PFSK-1 (cell line): ENCODE data around the gene DSTN.

Source experiments
- FOXP2 ChIP-seq: optimal IDR thresholded peaks from 2 replicates; pipeline ENCODE3; 2011; ENCODE audit warnings: borderline replicate concordance, control low read depth, inconsistent platforms; ENCODE audit not compliant: insufficient read depth; ENCODE audit errors: extremely low read length, extremely low read depth
- POLR2AphosphoS5 ChIP-seq: IDR thresholded peaks from 2 replicates; pipeline ENCODE4 v1.6.1; 2012; ENCODE audit warnings: low read depth, mild to moderate bottlenecking, control low read depth, low read length, moderate library complexity
- SIN3A ChIP-seq: IDR thresholded peaks from 2 replicates; pipeline ENCODE4 v1.6.1; 2012; ENCODE audit warnings: mild to moderate bottlenecking, low read length, moderate library complexity, borderline replicate concordance; ENCODE audit not compliant: insufficient read depth
- TAF1 ChIP-seq: IDR thresholded peaks from 2 replicates; pipeline ENCODE4 v1.6.1; 2012; ENCODE audit warnings: low read length, control low read depth, borderline replicate concordance; ENCODE audit not compliant: insufficient read depth
- TF ChIP-seq, protein P1 (sequence below), 2 experiments: IDR thresholded peaks; 2 replicates each; pipeline versions ENCODE4 v1.6.1 to v1.8.0; 2011 to 2012; ENCODE audit warnings: low read depth in 2 of 2, low read length in 2 of 2, control low read depth in 1 of 2, inconsistent platforms in 1 of 2, mild to moderate bottlenecking in 1 of 2, moderate library complexity in 1 of 2; ENCODE audit not compliant: insufficient read depth in 1 of 2

Gene DSTN

GRCh38 chr20:17549131-17549530 is 20.7 kb upstream of the DSTN start:
- TF ChIP-seq POLR2AphosphoS5 (no peak), TAF1 (no peak), SIN3A (no peak), FOXP2 (no peak)
- TF ChIP-seq, protein P1, sequence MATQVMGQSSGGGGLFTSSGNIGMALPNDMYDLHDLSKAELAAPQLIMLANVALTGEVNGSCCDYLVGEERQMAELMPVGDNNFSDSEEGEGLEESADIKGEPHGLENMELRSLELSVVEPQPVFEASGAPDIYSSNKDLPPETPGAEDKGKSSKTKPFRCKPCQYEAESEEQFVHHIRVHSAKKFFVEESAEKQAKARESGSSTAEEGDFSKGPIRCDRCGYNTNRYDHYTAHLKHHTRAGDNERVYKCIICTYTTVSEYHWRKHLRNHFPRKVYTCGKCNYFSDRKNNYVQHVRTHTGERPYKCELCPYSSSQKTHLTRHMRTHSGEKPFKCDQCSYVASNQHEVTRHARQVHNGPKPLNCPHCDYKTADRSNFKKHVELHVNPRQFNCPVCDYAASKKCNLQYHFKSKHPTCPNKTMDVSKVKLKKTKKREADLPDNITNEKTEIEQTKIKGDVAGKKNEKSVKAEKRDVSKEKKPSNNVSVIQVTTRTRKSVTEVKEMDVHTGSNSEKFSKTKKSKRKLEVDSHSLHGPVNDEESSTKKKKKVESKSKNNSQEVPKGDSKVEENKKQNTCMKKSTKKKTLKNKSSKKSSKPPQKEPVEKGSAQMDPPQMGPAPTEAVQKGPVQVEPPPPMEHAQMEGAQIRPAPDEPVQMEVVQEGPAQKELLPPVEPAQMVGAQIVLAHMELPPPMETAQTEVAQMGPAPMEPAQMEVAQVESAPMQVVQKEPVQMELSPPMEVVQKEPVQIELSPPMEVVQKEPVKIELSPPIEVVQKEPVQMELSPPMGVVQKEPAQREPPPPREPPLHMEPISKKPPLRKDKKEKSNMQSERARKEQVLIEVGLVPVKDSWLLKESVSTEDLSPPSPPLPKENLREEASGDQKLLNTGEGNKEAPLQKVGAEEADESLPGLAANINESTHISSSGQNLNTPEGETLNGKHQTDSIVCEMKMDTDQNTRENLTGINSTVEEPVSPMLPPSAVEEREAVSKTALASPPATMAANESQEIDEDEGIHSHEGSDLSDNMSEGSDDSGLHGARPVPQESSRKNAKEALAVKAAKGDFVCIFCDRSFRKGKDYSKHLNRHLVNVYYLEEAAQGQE (IDR thresholded peaks at IDR 0.05; ENCODE audit: insufficient read depth in 1 of 2, low read depth in 2 of 2, low read length in 2 of 2), result no peak

GRCh38 chr20:17555106-17555505 is 14.8 kb upstream of the DSTN start:
- TF ChIP-seq FOXP2, result no peak
- TF ChIP-seq POLR2AphosphoS5, result no peak
- no peak for TF ChIP-seq SIN3A

GRCh38 chr20:17556837-17557674 is 12.8 kb upstream of the DSTN start:
- TF ChIP-seq, protein P1 (IDR thresholded peaks at IDR 0.05; ENCODE audit: insufficient read depth in 1 of 2, low read depth in 2 of 2, low read length in 2 of 2), result no peak
- TF ChIP-seq TAF1 (no peak), SIN3A (no peak), POLR2AphosphoS5 (no peak), FOXP2 (no peak)

DNA sequence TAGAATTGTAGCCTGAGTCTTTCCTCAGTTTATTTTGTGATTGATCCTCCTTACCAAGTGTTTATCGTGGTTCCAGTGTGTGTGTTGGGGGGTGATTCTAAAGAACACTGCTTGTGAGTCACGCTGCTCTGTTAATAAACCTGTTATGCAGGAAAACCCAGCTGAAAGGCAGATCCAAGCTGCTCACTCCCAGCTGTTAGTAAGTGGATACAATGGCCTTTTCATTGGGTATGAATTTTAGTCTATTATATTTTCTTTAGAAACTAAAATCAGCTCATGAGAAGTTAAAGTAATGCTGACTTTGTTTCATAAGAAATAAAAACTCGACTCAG is 12.2 kb upstream of the DSTN start:
- TF ChIP-seq TAF1 (no peak), FOXP2 (no peak), POLR2AphosphoS5 (no peak), SIN3A (no peak)
- TF ChIP-seq, protein P1 (IDR thresholded peaks at IDR 0.05; ENCODE audit: insufficient read depth in 1 of 2, low read depth in 2 of 2, low read length in 2 of 2), result no peak

DNA sequence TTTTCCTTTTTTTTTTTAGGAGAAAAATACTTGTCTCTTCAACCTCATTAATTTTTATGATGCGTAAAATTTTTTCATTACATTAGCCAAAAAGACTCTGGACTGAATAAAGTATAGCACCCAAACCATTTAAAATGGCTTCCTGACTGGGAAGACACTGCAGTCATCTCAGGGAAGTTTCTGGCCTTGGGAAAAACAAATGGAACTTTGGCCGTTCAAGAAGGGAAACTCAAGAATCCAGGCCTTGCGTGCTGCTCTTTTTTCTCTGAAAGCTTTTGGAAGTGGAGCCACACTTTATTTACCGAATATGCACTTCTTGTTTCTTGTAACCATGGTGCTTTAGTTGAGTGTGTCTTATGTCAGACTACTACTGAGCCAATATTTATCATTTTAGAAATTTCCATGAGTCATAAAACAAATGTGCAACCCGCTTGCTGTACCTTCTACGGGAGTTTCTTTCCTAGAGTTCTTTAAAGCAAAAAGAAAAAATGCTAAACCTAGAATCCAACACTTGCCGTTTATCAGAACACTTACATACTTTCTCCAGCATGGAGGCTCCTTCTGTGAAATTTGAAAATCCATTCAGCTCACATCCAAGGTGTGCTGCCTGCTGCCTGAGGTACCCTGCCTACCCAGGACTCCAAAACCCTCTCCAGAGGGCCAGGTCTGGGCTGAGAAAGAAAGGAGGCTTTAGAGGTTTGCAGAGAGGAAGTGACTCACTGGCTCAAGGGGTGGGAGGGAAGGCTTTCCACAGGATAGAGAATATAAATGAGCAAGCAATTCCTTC is 11.5 kb upstream of the DSTN start:
- TF ChIP-seq, protein P1 (IDR thresholded peaks at IDR 0.05; ENCODE audit: insufficient read depth in 1 of 2, low read depth in 2 of 2, low read length in 2 of 2), result no peak
- TF ChIP-seq SIN3A (no peak), POLR2AphosphoS5 (peak; percentile 39; the same call in 1 of the 2 replicates), TAF1 (no peak)
